ENCODE results near the gene MAP6D1.

DNA sequence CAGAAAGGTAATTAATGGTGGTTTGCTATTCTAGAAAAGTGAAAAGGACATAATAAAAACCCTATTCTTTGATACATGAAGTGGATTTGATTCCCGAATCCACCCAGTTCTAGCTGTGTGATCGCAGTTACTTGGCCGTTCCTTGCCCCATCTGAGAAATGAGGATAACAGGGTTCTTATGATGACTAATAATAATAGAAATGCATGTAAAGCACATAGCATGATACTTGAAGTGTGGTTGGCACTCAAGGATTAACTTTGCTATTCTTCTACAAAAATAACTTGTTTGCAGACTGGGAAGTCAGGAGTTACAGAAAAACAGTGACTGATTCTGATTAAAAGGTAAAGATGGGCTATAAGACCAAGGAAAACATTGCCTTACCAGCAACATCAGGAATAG is 32.5 kb upstream of the MAP6D1 start:
- TF ChIP-seq CTCF (IDR thresholded peaks at IDR 0.05; ENCODE audit: low read length) = no peak
- no peak for TF ChIP-seq EZH2 (optimal IDR thresholded peaks at IDR 0.05; ENCODE audit: low read depth, low read length)
